ENCODE data around the gene TM9SF1.

Gene TM9SF1

GRCh38 chr14:24195186-24196070, at the start of gene TM9SF1:
TM9SF1 (minus strand) TSS chr14:24195441; CDS start chr14:24195019, 422 bp downstream.
- H3K27ac ChIP-seq (ENCODE audit: low read length) = peak within 1 kb of the TSS; percentile 89
- H3K4me3 ChIP-seq (ENCODE audit: low read length) = peak within 1 kb of the TSS; percentile 90
- H3K36me3 ChIP-seq (ENCODE audit: control insufficient read depth, low read depth, low read length) = peaks cover 14% of the 10 kb centered on the region
- H3K9me3 ChIP-seq (ENCODE audit: control insufficient read depth, low read depth, low read length) = no peaks in the 10 kb centered on the region
- H3K9ac ChIP-seq (ENCODE audit: low read length) = peak within 1 kb of the TSS; percentile 79
- no peaks in the 10 kb centered on the region for H3K27me3 ChIP-seq (ENCODE audit: control insufficient read depth, insufficient read depth, low read length)
- no peaks in the 10 kb centered on the region for H3K4me1 ChIP-seq (ENCODE audit: control insufficient read depth, low read depth, low read length)

GRCh38 chr14:24243336-24243836, 48.1 kb upstream of the TM9SF1 start:
- H3K4me1 ChIP-seq (ENCODE audit: control insufficient read depth, low read depth, low read length) = peaks cover 6% of the 10 kb centered on the region
- peak overlapping the region; percentile 73 for H3K4me3 ChIP-seq (ENCODE audit: low read length)
- peaks cover 25% of the 10 kb centered on the region for H3K36me3 ChIP-seq (ENCODE audit: control insufficient read depth, low read depth, low read length)
- no peaks in the 10 kb centered on the region for H3K9me3 ChIP-seq (ENCODE audit: control insufficient read depth, low read depth, low read length)
- H3K9ac ChIP-seq (ENCODE audit: low read length) = peak overlapping the region; percentile 76
- H3K27ac ChIP-seq (ENCODE audit: low read length) = no peak overlapping the region
- no peaks in the 10 kb centered on the region for H3K27me3 ChIP-seq (ENCODE audit: control insufficient read depth, insufficient read depth, low read length)

DNA sequence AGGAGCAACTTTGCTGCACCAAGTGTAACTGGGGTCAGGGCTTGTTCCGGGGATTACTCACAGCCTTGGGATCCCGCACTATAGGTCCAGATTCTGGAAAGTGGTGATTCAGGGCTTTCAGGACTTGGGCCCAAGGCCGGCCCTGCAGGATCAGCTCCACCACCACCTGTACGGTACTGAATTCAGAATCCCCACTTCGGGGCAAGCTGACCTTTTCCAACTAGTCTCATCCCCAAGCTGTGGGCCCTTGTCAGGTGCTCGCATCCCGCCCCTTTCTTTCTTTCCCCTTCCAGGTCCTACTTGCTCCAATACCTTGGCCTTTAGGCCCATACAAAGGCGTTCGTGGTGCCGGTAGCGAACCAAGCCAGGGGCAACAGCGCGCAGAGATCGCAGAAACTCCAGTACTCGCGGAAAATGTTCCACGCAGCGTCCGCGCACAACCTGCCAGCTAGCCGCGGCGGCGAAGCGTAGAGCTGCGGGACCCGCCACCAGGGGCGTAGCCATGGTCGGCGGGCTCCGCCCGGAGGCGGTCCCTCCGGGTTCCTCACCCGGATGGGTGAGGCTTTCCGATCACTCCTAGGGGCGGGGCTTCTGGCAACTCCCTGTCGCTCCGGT, 46.7 kb upstream of the TM9SF1 start:
- Histone ChIP-seq H3K27me3 (ENCODE audit: control insufficient read depth, insufficient read depth, low read length) (no peaks in the 10 kb centered on the region), H3K4me1 (ENCODE audit: control insufficient read depth, low read depth, low read length) (peaks cover 6% of the 10 kb centered on the region), H3K36me3 (ENCODE audit: control insufficient read depth, low read depth, low read length) (peaks cover 38% of the 10 kb centered on the region), H3K4me3 (ENCODE audit: low read length) (peak overlapping the region; percentile 73), H3K9ac (ENCODE audit: low read length) (peak overlapping the region; percentile 76), H3K9me3 (ENCODE audit: control insufficient read depth, low read depth, low read length) (no peaks in the 10 kb centered on the region), H3K27ac (ENCODE audit: low read length) (peak overlapping the region; percentile 47)

GRCh38 chr14:24240110-24240918, 45.1 kb upstream of the TM9SF1 start:
- H3K4me3 ChIP-seq (ENCODE audit: low read length) = no peak overlapping the region
- peaks cover 6% of the 10 kb centered on the region for H3K4me1 ChIP-seq (ENCODE audit: control insufficient read depth, low read depth, low read length)
- no peak overlapping the region for H3K9ac ChIP-seq (ENCODE audit: low read length)
- H3K27me3 ChIP-seq (ENCODE audit: control insufficient read depth, insufficient read depth, low read length) = no peaks in the 10 kb centered on the region
- peaks cover 51% of the 10 kb centered on the region for H3K36me3 ChIP-seq (ENCODE audit: control insufficient read depth, low read depth, low read length)
- H3K27ac ChIP-seq (ENCODE audit: low read length) = no peak overlapping the region
- H3K9me3 ChIP-seq (ENCODE audit: control insufficient read depth, low read depth, low read length) = no peaks in the 10 kb centered on the region

GRCh38 chr14:24238527-24239037, 43.3 kb upstream of the TM9SF1 start:
- peaks cover 6% of the 10 kb centered on the region for H3K4me1 ChIP-seq (ENCODE audit: control insufficient read depth, low read depth, low read length)
- no peaks in the 10 kb centered on the region for H3K27me3 ChIP-seq (ENCODE audit: control insufficient read depth, insufficient read depth, low read length)
- H3K9me3 ChIP-seq (ENCODE audit: control insufficient read depth, low read depth, low read length) = no peaks in the 10 kb centered on the region
- H3K4me3 ChIP-seq (ENCODE audit: low read length) = no peak overlapping the region
- H3K27ac ChIP-seq (ENCODE audit: low read length) = no peak overlapping the region
- no peak overlapping the region for H3K9ac ChIP-seq (ENCODE audit: low read length)
- peaks cover 51% of the 10 kb centered on the region for H3K36me3 ChIP-seq (ENCODE audit: control insufficient read depth, low read depth, low read length)

- Histone ChIP-seq H3K27me3 (ENCODE audit: control insufficient read depth, insufficient read depth, low read length) (no peaks in the 10 kb centered on the region), H3K9me3 (ENCODE audit: control insufficient read depth, low read depth, low read length) (no peaks in the 10 kb centered on the region), H3K4me3 (ENCODE audit: low read length) (no peak overlapping the region), H3K9ac (ENCODE audit: low read length) (no peak overlapping the region), H3K4me1 (ENCODE audit: control insufficient read depth, low read depth, low read length) (peaks cover 7% of the 10 kb centered on the region), H3K27ac (ENCODE audit: low read length) (no peak overlapping the region), H3K36me3 (ENCODE audit: control insufficient read depth, low read depth, low read length) (peaks cover 51% of the 10 kb centered on the region)
Measured at GRCh38 chr14:24238123-24238522, 42.9 kb upstream of the TM9SF1 start.

DNA sequence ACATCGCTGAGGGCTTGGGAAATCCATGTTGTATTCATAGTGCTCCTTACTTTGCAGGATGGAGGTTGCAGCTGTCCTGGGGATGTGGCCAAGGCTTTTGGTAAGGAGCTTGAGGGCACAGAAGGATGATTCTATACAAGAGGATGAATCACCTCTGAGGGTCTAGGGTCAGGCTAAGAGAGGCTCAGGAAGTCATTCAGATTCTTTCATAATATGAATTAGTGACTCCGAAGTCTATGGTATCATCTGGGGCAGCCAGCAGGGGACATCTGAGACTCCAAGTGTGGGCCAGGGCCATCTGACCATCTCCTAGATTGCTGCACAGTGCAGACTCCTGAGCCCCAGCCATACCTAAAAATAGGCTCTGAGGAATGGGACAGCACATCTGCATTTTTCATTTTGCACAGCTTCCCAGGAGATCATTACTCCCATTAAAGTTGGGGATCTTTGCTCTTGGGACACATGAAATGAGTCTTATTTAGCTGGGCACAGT, 42.3 kb upstream of the TM9SF1 start:
- no peak overlapping the region for H3K9ac ChIP-seq (ENCODE audit: low read length)

DNA sequence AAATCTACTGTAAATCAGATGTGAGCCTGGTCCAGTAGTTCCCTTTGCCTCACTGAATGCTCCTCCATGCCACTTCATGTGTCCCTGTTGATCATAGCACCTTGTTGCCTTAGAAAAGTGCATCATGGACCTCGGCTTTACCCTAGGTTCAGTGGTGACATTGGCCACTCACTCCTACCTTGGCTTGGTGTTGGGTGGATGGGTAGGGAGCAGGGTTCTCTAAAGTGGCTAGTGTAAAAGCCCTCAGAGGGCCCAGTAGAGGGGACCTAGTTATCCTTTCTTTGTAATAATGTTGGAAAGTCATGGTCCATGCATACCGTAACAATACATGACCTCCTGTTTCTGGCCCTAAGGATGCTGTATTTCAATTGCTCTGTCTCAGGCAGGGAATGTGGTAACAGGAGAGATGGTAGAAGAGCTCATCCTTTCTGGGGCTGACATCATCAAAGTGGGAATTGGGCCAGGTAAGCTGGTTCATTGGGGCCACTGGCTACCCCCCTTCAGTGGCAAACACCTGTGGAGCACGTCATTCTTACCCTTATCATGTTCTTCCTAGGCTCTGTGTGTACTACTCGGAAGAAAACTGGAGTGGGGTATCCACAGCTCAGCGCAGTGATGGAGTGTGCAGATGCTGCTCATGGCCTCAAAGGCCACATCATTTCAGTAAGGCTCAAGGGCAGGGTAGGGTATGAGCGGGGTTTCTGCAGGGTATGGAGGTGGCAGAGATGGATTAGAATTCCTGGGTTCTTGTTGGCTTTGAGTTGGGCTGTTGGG, 41.6 kb upstream of the TM9SF1 start:
- Histone ChIP-seq H3K9ac (ENCODE audit: low read length) (no peak overlapping the region), H3K27me3 (ENCODE audit: control insufficient read depth, insufficient read depth, low read length) (no peaks in the 10 kb centered on the region), H3K9me3 (ENCODE audit: control insufficient read depth, low read depth, low read length) (no peaks in the 10 kb centered on the region), H3K4me1 (ENCODE audit: control insufficient read depth, low read depth, low read length) (peaks cover 7% of the 10 kb centered on the region), H3K4me3 (ENCODE audit: low read length) (no peak overlapping the region), H3K27ac (ENCODE audit: low read length) (no peak overlapping the region), H3K36me3 (ENCODE audit: control insufficient read depth, low read depth, low read length) (peaks cover 51% of the 10 kb centered on the region)

More for the DNA sequence above, 42.3 kb upstream of the TM9SF1 start:
- peaks cover 51% of the 10 kb centered on the region for H3K36me3 ChIP-seq (ENCODE audit: control insufficient read depth, low read depth, low read length)
- H3K4me3 ChIP-seq (ENCODE audit: low read length) = no peak overlapping the region
- H3K27ac ChIP-seq (ENCODE audit: low read length) = no peak overlapping the region
- peaks cover 7% of the 10 kb centered on the region for H3K4me1 ChIP-seq (ENCODE audit: control insufficient read depth, low read depth, low read length)
- no peaks in the 10 kb centered on the region for H3K27me3 ChIP-seq (ENCODE audit: control insufficient read depth, insufficient read depth, low read length)
- no peaks in the 10 kb centered on the region for H3K9me3 ChIP-seq (ENCODE audit: control insufficient read depth, low read depth, low read length)

DNA sequence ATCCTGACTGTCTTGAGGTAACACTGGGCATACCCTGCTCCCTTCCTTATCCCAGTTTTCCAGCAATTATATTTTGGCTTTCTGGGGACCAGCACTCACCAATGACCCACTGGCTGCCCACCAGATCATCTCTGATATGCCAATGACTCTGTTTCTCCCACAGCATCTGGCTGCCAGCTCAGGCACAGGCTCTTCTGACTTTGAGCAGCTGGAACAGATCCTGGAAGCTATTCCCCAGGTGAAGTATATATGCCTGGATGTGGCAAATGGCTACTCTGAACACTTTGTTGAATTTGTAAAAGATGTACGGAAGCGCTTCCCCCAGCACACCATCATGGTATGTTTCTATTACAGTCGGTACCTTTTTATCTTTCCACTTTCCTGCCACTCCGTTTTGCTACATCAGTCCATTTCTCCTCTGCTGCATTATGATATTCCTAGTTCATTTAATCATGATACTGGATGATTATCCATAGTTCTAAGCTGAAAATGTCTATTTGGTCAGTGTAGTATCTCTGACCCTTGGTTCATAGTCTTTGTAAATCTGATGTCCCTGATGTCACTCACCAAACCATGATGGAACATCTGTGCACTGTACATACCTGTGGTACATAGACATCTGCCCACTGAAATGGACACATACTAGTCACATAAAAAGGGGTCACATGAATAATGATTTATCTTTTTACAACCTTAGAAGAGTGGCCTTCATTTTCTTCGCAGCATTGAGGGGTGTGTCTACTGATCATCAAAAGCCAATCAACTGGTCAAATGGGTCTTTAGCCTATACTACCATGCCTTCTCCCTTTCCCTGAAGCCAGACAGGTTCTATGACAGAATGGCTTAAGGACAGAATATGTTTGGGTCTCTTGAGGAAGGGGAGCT, 40.8 kb upstream of the TM9SF1 start:
- Histone ChIP-seq H3K36me3 (ENCODE audit: control insufficient read depth, low read depth, low read length) (peaks cover 51% of the 10 kb centered on the region), H3K4me3 (ENCODE audit: low read length) (no peak overlapping the region)

More for the DNA sequence above, 40.8 kb upstream of the TM9SF1 start:
- no peak overlapping the region for H3K27ac ChIP-seq (ENCODE audit: low read length)
- peaks cover 7% of the 10 kb centered on the region for H3K4me1 ChIP-seq (ENCODE audit: control insufficient read depth, low read depth, low read length)
- H3K9me3 ChIP-seq (ENCODE audit: control insufficient read depth, low read depth, low read length) = no peaks in the 10 kb centered on the region
- H3K27me3 ChIP-seq (ENCODE audit: control insufficient read depth, insufficient read depth, low read length) = no peaks in the 10 kb centered on the region
- H3K9ac ChIP-seq (ENCODE audit: low read length) = no peak overlapping the region

Data from iPS-18a (cell line).